NCI-H2081 treated with DMSO at 0.1 percent for 48 hours (cell line): ENCODE data around the gene LMAN2L.

Experiments
- DNase-seq: peaks from one replicate; lab custom pipeline; 2025; lab: John Stamatoyannopoulos, UW

The LMAN2L gene

DNA sequence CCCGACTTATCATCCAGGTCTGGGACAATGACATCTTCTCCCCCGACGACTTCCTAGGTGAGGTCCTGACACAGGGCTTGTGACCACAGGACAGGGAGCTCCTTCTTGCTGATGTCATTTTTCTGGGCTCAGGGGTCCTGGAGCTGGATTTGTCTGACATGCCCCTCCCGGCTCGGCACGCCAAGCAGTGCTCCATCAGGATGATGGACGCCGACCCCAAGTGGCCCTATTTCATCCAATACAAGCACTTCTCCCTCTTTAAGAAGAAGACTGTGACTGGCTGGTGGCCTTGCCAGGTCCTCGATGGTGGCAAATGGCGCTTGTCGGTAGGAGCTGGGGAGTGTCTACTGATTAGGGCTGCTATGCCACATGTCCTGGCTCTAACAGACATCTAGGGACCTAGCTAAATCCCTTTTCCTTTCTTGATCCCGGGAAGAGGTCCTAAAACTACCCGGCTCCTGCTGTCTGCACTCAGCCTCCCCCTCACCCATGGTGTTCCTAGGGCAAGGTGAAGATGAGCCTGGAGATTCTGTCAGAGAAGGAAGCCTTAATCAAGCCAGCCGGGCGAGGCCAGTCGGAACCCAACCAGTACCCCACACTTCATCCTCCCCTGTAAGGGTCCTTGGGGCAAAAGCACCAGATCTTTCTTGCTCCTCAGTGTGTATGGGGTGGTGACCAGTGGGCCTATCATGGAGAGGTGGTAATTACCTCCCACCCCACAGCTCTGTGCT is 36.7 kb downstream of the LMAN2L start:
- no peak for DNase-seq

DNA sequence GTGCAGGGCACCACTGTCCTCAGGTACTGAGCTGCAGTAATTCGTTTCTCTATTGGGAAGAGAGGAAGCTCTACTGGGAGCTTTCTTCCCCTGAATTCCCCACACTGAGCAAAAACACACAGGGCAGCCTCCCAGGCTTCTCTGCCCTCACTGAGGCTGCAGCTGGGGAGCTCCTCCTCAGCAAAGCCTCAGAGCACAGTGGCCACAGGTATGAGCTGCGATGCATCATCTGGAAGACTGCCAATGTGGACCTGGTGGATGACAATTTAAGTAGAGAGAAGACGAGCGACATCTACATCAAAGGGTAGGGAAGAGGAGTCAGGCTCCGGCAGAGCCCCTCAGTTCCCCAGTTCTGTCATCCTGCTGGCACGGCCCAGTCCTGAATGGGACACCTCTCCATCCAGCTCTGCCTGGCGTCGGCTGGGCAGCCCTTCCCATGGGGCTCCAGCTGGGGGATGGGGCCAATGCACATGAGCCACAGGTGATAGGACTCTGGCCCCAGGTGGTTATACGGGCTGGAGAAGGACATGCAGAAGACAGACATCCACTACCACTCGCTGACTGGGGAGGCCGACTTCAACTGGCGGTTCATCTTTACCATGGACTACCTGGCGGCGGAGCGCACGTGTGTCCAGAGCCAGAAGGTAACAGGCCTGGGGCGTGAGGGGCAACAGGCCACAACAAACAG is 37.6 kb downstream of the LMAN2L start:
- DNase-seq: no peak

DNA sequence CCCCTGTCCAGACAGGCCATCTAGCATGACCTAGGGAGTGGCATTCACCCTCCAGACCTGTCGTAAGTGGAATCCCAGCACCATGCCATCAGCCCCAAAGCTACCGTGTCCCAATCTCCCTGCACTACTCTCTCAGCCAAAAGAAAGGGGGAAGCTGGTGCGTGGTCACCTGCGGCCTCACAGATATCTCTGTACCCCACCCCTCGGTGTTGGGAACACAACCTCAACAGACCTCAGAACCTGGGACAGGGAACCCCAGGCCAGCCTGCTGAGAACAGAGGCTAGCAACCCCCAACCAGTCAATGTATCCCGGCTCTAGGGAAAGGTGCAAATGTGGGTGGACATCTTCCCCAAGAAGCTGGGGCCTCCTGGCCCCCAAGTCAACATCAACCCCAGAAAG is 38.2 kb downstream of the LMAN2L start:
- DNase-seq: no peak

DNA sequence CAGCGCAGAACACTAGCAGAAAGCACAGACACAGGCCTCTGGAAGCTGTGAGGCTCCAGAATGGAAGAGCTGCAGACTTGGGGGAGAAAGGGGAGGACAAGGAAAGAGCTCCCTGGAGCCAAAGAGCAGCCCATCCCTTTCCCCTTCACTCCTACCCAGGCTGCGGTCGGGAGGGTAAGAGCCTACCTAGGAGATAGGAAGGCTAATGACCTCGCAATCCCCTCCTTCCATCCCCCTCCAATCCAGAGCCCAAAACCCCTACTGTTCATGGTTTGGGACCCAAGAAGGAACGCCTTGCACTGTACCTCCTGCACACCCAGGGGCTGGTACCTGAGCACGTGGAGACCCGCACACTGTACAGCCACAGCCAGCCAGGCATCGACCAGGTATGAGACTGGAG is 39.8 kb downstream of the LMAN2L start:
- DNase-seq: no peak

- DNase-seq: no peak
Observed at GRCh38 chr2:96699621-96700020, 40.2 kb downstream of the LMAN2L start.

DNA sequence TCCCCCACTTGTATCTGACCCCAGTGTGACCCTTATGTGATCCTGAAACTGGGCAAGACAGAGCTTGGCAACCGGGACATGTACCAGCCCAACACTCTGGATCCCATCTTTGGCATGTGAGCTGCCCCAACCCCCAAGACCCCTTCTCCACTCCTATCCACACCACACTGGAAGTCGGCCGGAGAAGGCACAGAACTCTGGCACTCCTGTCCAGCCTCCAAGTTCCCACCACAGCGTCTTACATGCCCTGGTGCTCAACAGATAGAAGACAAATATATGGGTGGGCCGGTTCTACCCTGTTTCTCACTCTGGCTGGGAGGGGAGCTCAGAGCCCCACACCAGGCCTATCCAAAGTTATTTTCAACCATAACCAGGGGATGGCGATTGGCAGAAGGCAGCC is 40.8 kb downstream of the LMAN2L start:
- DNase-seq: no peak

- DNase-seq: no peak
Observed at GRCh38 chr2:96698221-96698861, 41.5 kb downstream of the LMAN2L start.

DNA sequence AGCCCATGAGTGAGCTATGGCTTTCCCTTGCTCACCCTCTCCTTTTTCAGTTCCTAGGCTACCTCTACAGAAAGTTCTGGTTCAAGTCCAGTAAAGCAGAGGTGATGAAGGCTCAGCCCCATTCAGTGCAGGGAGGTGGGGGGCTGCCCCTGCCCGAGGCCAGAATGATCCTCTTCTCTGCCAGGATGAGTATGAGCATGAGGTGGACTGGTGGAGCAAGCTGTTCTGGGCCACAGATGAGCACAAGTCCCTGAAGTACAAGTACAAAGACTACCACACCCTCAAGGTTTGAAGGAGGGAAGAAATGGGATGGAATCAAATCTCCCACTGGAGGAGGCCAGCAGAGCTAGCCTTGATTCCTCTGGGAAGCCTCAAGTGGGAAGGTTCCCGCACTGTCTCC is 42.4 kb downstream of the LMAN2L start:
- no peak for DNase-seq

DNA sequence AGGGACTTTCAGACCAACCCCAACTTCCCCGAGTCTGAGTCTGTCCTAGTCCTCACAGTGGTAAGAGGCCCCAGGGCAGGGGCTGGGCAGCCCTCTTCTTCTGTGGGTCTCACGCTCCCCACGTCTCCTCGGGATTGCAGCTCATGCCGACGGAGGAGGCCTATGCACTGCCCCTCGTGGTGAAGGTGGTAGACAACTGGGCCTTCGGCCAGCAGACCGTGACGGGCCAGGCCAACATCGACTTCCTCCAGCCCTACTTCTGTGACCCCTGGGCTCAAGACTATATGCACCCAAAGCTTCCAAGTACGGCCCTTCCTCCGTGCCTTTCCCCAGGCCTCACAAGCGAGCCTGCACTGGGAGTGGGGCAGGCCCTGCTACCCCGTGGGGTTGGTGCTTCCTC is 44.3 kb downstream of the LMAN2L start:
- DNase-seq: no peak

- no peak for DNase-seq
Observed at GRCh38 chr2:96694816-96695455, 44.9 kb downstream of the LMAN2L start.

GRCh38 chr2:96694279-96694678 is 45.6 kb downstream of the LMAN2L start:
- DNase-seq: no peak

DNA sequence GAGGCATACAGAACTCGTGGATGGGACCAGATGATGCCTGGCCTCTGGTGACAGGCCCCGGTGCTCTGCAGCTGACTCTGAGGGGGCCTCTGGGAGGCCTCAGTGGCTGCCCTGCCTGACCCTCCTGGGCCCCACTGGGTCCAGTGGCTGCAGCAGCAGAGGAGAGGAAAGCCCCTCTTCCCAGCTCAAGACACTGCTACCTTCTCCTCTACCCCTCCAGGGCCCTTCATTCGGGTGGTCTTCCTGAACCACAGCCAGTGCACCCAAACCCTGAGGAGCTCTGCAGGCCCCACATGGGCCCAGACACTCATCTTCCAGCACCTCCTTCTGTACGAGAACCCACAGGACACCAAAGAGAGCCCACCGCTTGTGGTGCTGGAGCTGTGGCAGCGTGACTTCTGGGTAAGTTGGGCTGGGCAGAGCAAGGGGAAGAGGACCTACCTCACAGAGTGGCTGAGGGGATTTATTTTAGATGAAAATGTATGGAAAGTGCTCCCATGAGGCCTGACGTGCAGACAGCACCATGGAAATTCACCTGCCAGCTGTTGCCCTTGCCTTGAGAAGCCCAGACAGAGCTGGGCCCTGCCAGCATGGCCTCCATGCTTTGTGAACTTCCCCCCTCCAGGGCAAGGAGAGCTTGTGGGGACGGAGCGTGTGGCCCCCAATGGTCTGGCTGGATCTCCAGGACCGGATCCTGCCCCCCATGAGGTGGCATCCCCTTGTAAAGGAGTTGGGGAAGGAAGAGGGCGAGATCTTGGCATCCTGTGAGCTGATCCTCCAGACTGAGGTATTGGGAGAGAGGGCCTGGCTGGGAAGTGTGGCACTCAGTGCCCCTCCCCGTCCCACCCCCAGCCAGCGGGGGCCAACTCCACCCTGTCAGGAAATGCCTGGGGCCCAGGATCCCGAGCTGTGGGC is 46.3 kb downstream of the LMAN2L start:
- no peak for DNase-seq

- DNase-seq: no peak
Observed at GRCh38 chr2:96692094-96692971, 47.5 kb downstream of the LMAN2L start.

DNA sequence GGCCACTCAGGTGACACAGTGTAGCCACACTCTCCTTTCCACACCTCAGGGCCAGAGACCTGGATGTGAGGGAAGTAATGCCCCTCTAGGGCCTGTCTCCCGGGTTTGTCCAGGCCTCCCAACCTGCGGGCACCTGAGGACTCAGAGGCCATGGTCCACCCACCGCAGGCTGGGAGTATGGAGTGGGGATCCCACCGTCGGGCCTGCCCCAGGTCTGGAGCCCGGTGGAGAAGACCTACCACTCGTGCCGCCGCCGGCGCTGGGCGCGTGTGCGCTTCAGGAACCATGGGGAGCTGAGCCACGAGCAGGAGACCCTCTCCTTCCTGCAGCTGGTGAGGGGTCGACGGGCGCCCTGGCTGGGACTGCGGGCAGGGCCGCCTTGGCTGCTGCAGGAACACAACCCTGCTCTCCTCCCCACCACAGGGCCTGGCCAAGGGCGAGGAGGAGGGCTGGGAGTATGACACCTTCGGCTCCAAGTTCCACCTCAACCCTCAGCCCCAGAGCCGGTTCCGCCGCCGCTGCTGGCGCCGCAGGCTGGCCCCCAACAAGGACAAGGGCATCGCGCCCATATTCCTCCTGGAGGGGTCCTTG is 48.7 kb downstream of the LMAN2L start:
- no peak for DNase-seq

DNA sequence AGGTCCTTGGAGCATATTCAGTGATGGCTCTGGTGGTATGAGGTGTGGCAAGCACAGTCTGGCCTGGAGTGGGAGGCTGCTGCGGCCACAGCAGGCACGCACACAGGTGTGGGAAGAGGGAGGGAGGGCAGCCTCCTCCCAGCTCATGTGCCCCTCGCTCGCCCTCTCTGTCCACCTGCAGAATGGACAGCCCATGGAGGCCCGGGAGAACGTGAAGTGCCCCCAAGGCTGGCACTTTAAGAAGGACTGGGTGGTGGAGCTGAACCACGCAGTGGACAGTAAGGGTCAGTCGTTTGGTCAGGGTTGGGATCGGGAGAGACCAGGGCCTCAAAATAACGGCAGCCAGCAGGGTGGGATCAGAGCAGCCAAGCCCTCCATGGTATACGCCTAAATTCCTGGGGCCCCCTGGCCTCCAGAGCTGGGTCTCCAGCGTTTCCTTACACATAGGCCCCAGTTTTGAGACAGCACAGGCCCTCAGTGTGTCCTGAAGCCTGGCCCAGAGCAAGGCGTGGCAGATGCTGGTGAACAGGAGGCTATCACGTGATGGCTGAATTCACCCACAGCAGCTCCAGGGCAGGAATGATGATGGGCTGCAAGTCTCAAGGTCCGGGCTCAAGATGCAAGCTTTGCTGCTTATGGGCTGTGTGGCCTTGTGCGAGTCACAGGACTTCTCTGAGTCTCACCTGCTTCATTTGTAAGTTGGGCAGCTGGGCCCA is 49.4 kb downstream of the LMAN2L start:
- no peak for DNase-seq

GRCh38 chr2:96689431-96689991 is 50.4 kb downstream of the LMAN2L start:
- DNase-seq: no peak

GRCh38 chr2:96688649-96689430 is 51.0 kb downstream of the LMAN2L start:
- no peak for DNase-seq
